SK-N-SH treated with all-trans-retinoic acid at 6 μM for 48 hours (cell line): ENCODE measurements around the gene FBXW4.

ENCODE experiments used
- ATAC-seq: fragments of 200-7000 bp; cut with Tn5 transposase; 3 replicates; pipeline ENCODE4 v1.9.1; 2020; ENCODE audit warnings: mild to moderate bottlenecking, moderate library complexity
- ARNTL ChIP-seq: fragments of 450-650 bp; formaldehyde crosslinking; IDR thresholded peaks from 2 replicates; pipeline ENCODE4 v1.5.0; 2020; ENCODE audit warnings: low read depth, mild to moderate bottlenecking, moderate library complexity, borderline replicate concordance
- CSDC2 ChIP-seq: fragments of 250-450 bp; sonication (Bioruptor Pico); IDR thresholded peaks from 2 replicates; pipeline ENCODE4 v1.5.0; 2020; ENCODE audit warnings: mild to moderate bottlenecking, moderate library complexity
- ESRRG ChIP-seq: fragments of 250-450 bp; sonication (Bioruptor Pico); IDR thresholded peaks from 2 replicates; pipeline ENCODE4 v1.6.1; 2021; ENCODE audit warnings: mild to moderate bottlenecking
- GLIS3 ChIP-seq: fragments of 250-450 bp; sonication (Bioruptor Pico); IDR thresholded peaks from 2 replicates; pipeline ENCODE4 v1.5.0; 2020; ENCODE audit warnings: mild to moderate bottlenecking, moderate library complexity
- ISL1 ChIP-seq: fragments of 250-450 bp; sonication (Bioruptor Pico); IDR thresholded peaks from 2 replicates; pipeline ENCODE4 v2.1.2; 2022; ENCODE audit warnings: mild to moderate bottlenecking, moderate library complexity
- OSR1 ChIP-seq: fragments of 250-450 bp; sonication (Bioruptor Pico); IDR thresholded peaks from 2 replicates; pipeline ENCODE4 v1.8.0; 2022; ENCODE audit warnings: moderate library complexity, mild to moderate bottlenecking, inconsistent platforms
- PPARA ChIP-seq: fragments of 250-450 bp; sonication (Bioruptor Pico); IDR thresholded peaks from 2 replicates; pipeline ENCODE4 v1.5.0; 2020; ENCODE audit warnings: mild to moderate bottlenecking, borderline replicate concordance
- SNAI2 ChIP-seq: fragments of 250-450 bp; sonication (Bioruptor Pico); IDR thresholded peaks from 2 replicates; pipeline ENCODE4 v1.5.0; 2020; ENCODE audit warnings: mild to moderate bottlenecking, moderate library complexity
- TCF4 ChIP-seq: fragments of 250-450 bp; sonication (Bioruptor Pico); IDR thresholded peaks from 2 replicates; pipeline ENCODE4 v1.8.0; 2021; ENCODE audit warnings: mild to moderate bottlenecking, moderate library complexity, borderline replicate concordance
- TOX ChIP-seq: fragments of 250-450 bp; sonication (Bioruptor Pico); IDR thresholded peaks from 2 replicates; pipeline ENCODE4 v1.8.0; 2021; ENCODE audit warnings: mild to moderate bottlenecking, moderate library complexity, borderline replicate concordance
- ZC3H10 ChIP-seq: fragments of 250-450 bp; sonication (Bioruptor Pico); IDR thresholded peaks from 2 replicates; pipeline ENCODE4 v1.5.1; 2021; ENCODE audit warnings: mild to moderate bottlenecking, moderate library complexity
- ZNF565 ChIP-seq: fragments of 450-650 bp; formaldehyde crosslinking; conservative IDR thresholded peaks from 2 replicates; pipeline ENCODE4 v1.5.0; 2020; ENCODE audit warnings: low read depth, mild to moderate bottlenecking, moderate library complexity
- ZNF8 ChIP-seq: fragments of 450-650 bp; formaldehyde crosslinking; IDR thresholded peaks from 2 replicates; pipeline ENCODE4 v1.5.0; 2020; ENCODE audit warnings: mild to moderate bottlenecking, moderate library complexity
- TF ChIP-seq, protein P1 (sequence below): fragments of 250-450 bp; sonication (Bioruptor Pico); IDR thresholded peaks from 2 replicates; pipeline ENCODE4 v1.5.1; 2021; ENCODE audit warnings: mild to moderate bottlenecking, moderate library complexity
- TF ChIP-seq, protein P2 (sequence below): fragments of 250-450 bp; sonication (Bioruptor Pico); IDR thresholded peaks from 2 replicates; pipeline ENCODE4 v1.5.1; 2020; ENCODE audit warnings: low read depth, mild to moderate bottlenecking, moderate library complexity
- TF ChIP-seq, protein P3 (sequence below): fragments of 250-450 bp; sonication (Bioruptor Pico); IDR thresholded peaks from 2 replicates; pipeline ENCODE4 v1.5.0; 2020; ENCODE audit warnings: mild to moderate bottlenecking, moderate library complexity
- TF ChIP-seq, protein P4 (sequence below): fragments of 250-450 bp; sonication (Bioruptor Pico); IDR thresholded peaks from 2 replicates; pipeline ENCODE4 v1.8.0; 2020; ENCODE audit warnings: mild to moderate bottlenecking, moderate library complexity, borderline replicate concordance
- TF ChIP-seq, protein P5 (sequence below): fragments of 250-450 bp; sonication (Bioruptor Pico); IDR thresholded peaks from 2 replicates; pipeline ENCODE4 v1.8.0; 2021; ENCODE audit warnings: low read depth, mild to moderate bottlenecking, moderate library complexity, borderline replicate concordance

The FBXW4 gene

DNA sequence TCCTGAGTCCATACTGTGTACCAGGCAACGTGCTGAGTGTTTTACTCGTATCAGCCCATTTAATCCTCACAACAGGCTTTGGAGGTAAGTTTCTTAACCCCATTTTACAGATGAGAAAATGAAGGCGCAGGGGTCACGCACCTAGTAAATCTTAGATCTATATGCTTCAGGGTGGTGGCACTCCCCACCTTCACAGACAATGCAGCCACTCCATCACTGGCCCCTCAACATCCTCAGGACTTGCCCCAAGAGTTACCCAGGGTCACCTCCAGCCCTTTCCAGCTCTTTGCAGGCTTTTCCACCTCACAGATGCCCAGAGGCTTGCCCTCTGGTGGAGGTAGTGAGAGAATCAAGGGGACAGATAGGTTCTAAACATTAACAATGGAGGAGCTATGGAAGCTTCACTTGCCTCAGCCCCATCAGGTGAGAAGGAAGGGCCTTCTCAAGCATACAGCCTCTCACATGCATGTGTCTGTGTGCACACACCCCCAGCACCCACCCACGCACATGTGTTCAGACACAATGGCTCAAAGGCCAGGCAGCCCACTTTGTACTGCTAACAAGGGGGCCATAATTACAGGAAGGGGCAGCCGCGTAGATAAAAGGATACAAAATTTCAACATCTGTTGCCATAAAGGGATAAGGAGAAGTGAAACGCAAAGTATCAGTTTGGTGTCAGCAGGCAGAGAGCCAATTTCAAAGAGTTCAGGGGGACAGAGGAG is 77.7 kb downstream of the FBXW4 start:
- no peak; the same call in 2 of the 3 replicates for ATAC-seq

DNA sequence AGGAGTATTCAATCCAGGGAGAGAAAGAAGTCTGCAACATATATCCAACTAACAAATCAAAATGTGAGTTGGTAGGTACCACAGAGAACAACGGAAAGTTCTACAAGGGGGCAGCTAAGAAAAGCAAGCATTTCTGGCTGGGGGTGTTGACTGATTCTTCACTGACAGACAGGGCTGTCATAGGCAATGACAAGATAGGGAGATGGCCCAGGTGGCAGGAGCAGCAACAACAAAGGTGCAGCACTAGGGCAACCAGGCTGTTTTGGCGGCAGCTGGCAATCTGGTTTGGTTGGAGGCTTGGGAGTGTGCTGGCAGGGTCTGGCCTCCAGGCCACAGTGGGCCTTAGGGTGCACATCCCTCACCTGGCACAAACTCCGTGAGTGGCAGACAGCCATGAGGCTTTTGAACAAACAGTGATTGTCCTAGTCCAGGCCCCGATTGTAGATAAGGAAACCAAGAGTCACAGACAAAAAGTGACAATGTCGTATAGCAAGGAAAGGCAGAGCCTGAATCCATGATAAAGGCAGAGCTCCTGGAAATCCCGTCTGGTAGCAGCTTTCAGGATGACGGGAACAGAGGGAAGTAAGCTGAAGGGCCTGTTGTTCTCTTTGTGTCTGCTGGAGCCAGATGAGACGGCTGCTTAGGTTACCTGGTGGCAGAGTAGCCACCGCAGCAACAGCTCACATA is 78.4 kb downstream of the FBXW4 start:
- TF ChIP-seq SNAI2 (CRISPR knock-in tag): no peak
- no peak for TF ChIP-seq TOX (CRISPR knock-in tag)
- TF ChIP-seq ZNF565 (CRISPR knock-in tag): no peak
- TF ChIP-seq, protein P1, sequence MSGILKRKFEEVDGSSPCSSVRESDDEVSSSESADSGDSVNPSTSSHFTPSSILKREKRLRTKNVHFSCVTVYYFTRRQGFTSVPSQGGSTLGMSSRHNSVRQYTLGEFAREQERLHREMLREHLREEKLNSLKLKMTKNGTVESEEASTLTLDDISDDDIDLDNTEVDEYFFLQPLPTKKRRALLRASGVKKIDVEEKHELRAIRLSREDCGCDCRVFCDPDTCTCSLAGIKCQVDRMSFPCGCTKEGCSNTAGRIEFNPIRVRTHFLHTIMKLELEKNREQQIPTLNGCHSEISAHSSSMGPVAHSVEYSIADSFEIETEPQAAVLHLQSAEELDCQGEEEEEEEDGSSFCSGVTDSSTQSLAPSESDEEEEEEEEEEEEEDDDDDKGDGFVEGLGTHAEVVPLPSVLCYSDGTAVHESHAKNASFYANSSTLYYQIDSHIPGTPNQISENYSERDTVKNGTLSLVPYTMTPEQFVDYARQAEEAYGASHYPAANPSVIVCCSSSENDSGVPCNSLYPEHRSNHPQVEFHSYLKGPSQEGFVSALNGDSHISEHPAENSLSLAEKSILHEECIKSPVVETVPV: no peak
- TF ChIP-seq, protein P2, sequence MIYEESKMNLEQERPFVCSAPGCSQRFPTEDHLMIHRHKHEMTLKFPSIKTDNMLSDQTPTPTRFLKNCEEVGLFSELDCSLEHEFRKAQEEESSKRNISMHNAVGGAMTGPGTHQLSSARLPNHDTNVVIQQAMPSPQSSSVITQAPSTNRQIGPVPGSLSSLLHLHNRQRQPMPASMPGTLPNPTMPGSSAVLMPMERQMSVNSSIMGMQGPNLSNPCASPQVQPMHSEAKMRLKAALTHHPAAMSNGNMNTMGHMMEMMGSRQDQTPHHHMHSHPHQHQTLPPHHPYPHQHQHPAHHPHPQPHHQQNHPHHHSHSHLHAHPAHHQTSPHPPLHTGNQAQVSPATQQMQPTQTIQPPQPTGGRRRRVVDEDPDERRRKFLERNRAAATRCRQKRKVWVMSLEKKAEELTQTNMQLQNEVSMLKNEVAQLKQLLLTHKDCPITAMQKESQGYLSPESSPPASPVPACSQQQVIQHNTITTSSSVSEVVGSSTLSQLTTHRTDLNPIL (CRISPR knock-in tag): no peak
- TF ChIP-seq ESRRG: no peak
- TF ChIP-seq, protein P3, sequence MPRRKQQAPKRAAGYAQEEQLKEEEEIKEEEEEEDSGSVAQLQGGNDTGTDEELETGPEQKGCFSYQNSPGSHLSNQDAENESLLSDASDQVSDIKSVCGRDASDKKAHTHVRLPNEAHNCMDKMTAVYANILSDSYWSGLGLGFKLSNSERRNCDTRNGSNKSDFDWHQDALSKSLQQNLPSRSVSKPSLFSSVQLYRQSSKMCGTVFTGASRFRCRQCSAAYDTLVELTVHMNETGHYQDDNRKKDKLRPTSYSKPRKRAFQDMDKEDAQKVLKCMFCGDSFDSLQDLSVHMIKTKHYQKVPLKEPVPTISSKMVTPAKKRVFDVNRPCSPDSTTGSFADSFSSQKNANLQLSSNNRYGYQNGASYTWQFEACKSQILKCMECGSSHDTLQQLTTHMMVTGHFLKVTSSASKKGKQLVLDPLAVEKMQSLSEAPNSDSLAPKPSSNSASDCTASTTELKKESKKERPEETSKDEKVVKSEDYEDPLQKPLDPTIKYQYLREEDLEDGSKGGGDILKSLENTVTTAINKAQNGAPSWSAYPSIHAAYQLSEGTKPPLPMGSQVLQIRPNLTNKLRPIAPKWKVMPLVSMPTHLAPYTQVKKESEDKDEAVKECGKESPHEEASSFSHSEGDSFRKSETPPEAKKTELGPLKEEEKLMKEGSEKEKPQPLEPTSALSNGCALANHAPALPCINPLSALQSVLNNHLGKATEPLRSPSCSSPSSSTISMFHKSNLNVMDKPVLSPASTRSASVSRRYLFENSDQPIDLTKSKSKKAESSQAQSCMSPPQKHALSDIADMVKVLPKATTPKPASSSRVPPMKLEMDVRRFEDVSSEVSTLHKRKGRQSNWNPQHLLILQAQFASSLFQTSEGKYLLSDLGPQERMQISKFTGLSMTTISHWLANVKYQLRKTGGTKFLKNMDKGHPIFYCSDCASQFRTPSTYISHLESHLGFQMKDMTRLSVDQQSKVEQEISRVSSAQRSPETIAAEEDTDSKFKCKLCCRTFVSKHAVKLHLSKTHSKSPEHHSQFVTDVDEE (CRISPR knock-in tag): no peak
- TF ChIP-seq, protein P4, sequence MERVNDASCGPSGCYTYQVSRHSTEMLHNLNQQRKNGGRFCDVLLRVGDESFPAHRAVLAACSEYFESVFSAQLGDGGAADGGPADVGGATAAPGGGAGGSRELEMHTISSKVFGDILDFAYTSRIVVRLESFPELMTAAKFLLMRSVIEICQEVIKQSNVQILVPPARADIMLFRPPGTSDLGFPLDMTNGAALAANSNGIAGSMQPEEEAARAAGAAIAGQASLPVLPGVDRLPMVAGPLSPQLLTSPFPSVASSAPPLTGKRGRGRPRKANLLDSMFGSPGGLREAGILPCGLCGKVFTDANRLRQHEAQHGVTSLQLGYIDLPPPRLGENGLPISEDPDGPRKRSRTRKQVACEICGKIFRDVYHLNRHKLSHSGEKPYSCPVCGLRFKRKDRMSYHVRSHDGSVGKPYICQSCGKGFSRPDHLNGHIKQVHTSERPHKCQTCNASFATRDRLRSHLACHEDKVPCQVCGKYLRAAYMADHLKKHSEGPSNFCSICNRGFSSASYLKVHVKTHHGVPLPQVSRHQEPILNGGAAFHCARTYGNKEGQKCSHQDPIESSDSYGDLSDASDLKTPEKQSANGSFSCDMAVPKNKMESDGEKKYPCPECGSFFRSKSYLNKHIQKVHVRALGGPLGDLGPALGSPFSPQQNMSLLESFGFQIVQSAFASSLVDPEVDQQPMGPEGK (CRISPR knock-in tag): no peak
- no peak for TF ChIP-seq ISL1
- TF ChIP-seq ZC3H10 (CRISPR knock-in tag): no peak
- no peak for TF ChIP-seq GLIS3 (CRISPR knock-in tag)
- no peak for TF ChIP-seq PPARA
- no peak for ATAC-seq

More for the DNA sequence above, 77.7 kb downstream of the FBXW4 start:
- TF ChIP-seq, protein P2 (CRISPR knock-in tag): no peak
- TF ChIP-seq CSDC2 (no peak), ZNF8 (CRISPR knock-in tag) (no peak), ZC3H10 (CRISPR knock-in tag) (no peak), ZNF565 (CRISPR knock-in tag) (no peak), PPARA (no peak)
- TF ChIP-seq, protein P3 (CRISPR knock-in tag): no peak

DNA sequence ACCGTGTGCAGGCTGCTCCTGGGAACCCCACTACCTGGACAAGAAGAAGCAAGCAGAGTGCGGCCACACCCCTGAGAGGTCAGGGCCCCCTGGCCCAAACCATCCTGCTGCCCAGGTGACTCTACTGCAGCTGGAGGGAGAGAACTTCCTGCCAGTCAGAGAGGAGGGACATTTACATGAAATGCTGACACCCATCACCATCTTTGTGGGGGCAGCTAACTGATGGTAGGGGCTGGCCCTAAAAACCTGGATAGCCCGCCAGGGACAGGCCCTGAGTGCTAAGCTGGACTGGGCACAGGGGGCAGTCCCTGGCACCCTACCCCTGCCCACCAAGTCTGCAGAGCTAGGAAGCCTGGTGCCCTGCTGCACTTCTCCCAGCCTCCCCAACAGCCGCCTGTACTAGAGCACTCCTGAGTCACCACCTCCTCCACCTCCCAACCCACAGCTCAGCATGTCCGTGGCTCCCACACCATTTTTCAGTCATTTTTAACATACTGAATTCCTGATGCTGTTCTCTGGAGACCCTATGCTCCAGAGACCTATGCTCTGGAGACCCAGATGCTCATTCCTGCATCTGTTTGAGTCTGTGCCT is 79.3 kb downstream of the FBXW4 start:
- TF ChIP-seq ZNF565 (CRISPR knock-in tag) (no peak), ARNTL (CRISPR knock-in tag) (no peak), TCF4 (CRISPR knock-in tag) (no peak), OSR1 (CRISPR knock-in tag) (no peak), ISL1 (no peak), SNAI2 (CRISPR knock-in tag) (no peak), TOX (CRISPR knock-in tag) (no peak)
- TF ChIP-seq, protein P1: no peak
- TF ChIP-seq, protein P5, sequence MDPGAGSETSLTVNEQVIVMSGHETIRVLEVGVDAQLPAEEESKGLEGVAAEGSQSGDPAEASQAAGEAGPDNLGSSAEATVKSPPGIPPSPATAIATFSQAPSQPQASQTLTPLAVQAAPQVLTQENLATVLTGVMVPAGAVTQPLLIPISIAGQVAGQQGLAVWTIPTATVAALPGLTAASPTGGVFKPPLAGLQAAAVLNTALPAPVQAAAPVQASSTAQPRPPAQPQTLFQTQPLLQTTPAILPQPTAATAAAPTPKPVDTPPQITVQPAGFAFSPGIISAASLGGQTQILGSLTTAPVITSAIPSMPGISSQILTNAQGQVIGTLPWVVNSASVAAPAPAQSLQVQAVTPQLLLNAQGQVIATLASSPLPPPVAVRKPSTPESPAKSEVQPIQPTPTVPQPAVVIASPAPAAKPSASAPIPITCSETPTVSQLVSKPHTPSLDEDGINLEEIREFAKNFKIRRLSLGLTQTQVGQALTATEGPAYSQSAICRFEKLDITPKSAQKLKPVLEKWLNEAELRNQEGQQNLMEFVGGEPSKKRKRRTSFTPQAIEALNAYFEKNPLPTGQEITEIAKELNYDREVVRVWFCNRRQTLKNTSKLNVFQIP (CRISPR knock-in tag): no peak
- TF ChIP-seq, all 23 proteins: peak for 0
- no peak for ATAC-seq
